K562 (cell line): ENCODE measurements around the gene PSMB11. TPM values are rescaled to one million over a fixed set of nuclear protein-coding genes. Genes with fewer than 3 reads are reported as not detected.
A peak's percentile ranks its signal among the peaks of the same experiment; 100 is the strongest.

Experiments used
- ARID3A ChIP-seq: IDR thresholded peaks from 2 replicates; pipeline ENCODE4 v1.6.1; 2012; ENCODE audit warnings: low read depth, low read length, improper control_type of control experiment, borderline replicate concordance
- DMBX1 ChIP-seq: fragments of 250-450 bp; sonication (Bioruptor Pico); IDR thresholded peaks from 2 replicates; pipeline ENCODE4 v1.8.0; 2022; ENCODE audit warnings: inconsistent platforms, mild to moderate bottlenecking, moderate library complexity, borderline replicate concordance
- ELF2 ChIP-seq: fragments of 250-450 bp; sonication (Bioruptor Pico); IDR thresholded peaks from 2 replicates; pipeline ENCODE4 v1.5.0; 2021; ENCODE audit warnings: mild to moderate bottlenecking
- FOXJ3 ChIP-seq: sonication (generic); formaldehyde crosslinking; IDR thresholded peaks from 2 replicates; pipeline ENCODE4 v1.4.0; 2020; ENCODE audit warnings: mild to moderate bottlenecking, missing genetic modification reagents
- KHSRP ChIP-seq: fragments of 450-650 bp; IDR thresholded peaks from 2 replicates; pipeline ENCODE4 v1.6.1; 2017
- NFIX ChIP-seq: fragments of 250-450 bp; sonication (Bioruptor Pico); IDR thresholded peaks from 2 replicates; pipeline ENCODE4 v1.4.0; 2020; ENCODE audit warnings: low read depth, mild to moderate bottlenecking, moderate library complexity
- NRF1 ChIP-seq, 2 experiments: fragments of 450-650 bp; IDR thresholded peaks in 1 of 2; conservative IDR thresholded peaks in 1 of 2; 2 replicates each; pipeline ENCODE4 v1.6.1; 2014; ENCODE audit warnings: mild to moderate bottlenecking in 2 of 2
- PKNOX1 ChIP-seq: fragments of 450-650 bp; IDR thresholded peaks from 2 replicates; pipeline ENCODE4 v1.6.1; 2016
- RAD21 ChIP-seq, 2 experiments: fragments of 250-450 bp in 1 of 2; fragments of 450-650 bp in 1 of 2; sonication (Bioruptor Pico) in 1 of 2; formaldehyde crosslinking in 1 of 2; IDR thresholded peaks in 1 of 2; conservative IDR thresholded peaks in 1 of 2; 2 replicates each; pipeline versions ENCODE4 v1.4.0 to v1.8.0; 2020 to 2022; ENCODE audit warnings: mild to moderate bottlenecking in 2 of 2, moderate library complexity in 1 of 2
- RCOR1 ChIP-seq, 2 experiments: IDR thresholded peaks; 2 replicates each; pipeline ENCODE4 v1.6.1; 2012; ENCODE audit warnings: low read depth in 2 of 2, low read length in 2 of 2, borderline replicate concordance in 1 of 2, improper control_type of control experiment in 1 of 2
- SMARCA5 ChIP-seq: fragments of 450-650 bp; IDR thresholded peaks from 2 replicates; pipeline ENCODE4 v1.6.1; 2016
- ZBTB8A ChIP-seq: fragments of 450-650 bp; IDR thresholded peaks from 2 replicates; pipeline ENCODE4 v1.6.1; 2018; ENCODE audit warnings: mild to moderate bottlenecking, moderate library complexity; ENCODE audit not compliant: partially characterized antibody
- ZEB2 ChIP-seq: fragments of 450-650 bp; IDR thresholded peaks from 2 replicates; pipeline ENCODE4 v1.6.1; 2016
- ZFP1 ChIP-seq: fragments of 450-650 bp; formaldehyde crosslinking; IDR thresholded peaks from 2 replicates; pipeline ENCODE4 v1.4.0; 2020; ENCODE audit warnings: mild to moderate bottlenecking, mixed read lengths
- ZNF217 ChIP-seq: sonication (generic); formaldehyde crosslinking; IDR thresholded peaks from 2 replicates; pipeline ENCODE4 v1.8.0; 2022; ENCODE audit warnings: mild to moderate bottlenecking, missing genetic modification reagents
- ZNF311 ChIP-seq: fragments of 250-450 bp; sonication (Bioruptor Pico); IDR thresholded peaks from 2 replicates; pipeline ENCODE4 v1.4.0; 2020; ENCODE audit warnings: mild to moderate bottlenecking, moderate library complexity
- ZNF354B ChIP-seq: fragments of 250-450 bp; sonication (Bioruptor Pico); IDR thresholded peaks from 2 replicates; pipeline ENCODE4 v1.4.0; 2020
- ZNF707 ChIP-seq: fragments of 250-450 bp; sonication (Bioruptor Pico); conservative IDR thresholded peaks from 2 replicates; pipeline ENCODE4 v1.8.0; 2022; ENCODE audit warnings: inconsistent platforms, mild to moderate bottlenecking, moderate library complexity
- ZNF75A ChIP-seq: fragments of 450-650 bp; formaldehyde crosslinking; IDR thresholded peaks from 2 replicates; pipeline ENCODE4 v1.4.0; 2020; ENCODE audit warnings: mild to moderate bottlenecking
- polyA plus RNA-seq, 8 experiments: library from polyadenylated mRNA; depleted of rRNA in 4 of 8; stranded (reverse) in 5 of 8; unstranded in 3 of 8; fragments of >200 nt; fragmentation: Nextera tagmentation in 2 of 8; fragmentation: Illumina TruSeq in 1 of 8; extraction: Ambion mirVana in 2 of 8; extraction: Trizol in 1 of 8; gene quantifications; 2 replicates each; pipeline versions ENCODE4 v1.2.1 to v1.2.3, GENCODE V29; 2011 to 2014; ENCODE audit warnings: inconsistent platforms in 1 of 8, missing spikeins in 1 of 8
- total RNA-seq, 7 experiments: library from RNA; depleted of rRNA in 6 of 7; stranded (reverse); fragments of >200 nt in 6 of 7; fragmentation: Illumina TruSeq in 2 of 7; extraction: Trizol in 2 of 7; gene quantifications; 2 replicates each; pipeline versions ENCODE4 v1.2.1 to v1.2.3, GENCODE V29; 2011 to 2021; ENCODE audit warnings: low replicate concordance in 1 of 7
- TF ChIP-seq, protein P1 (sequence below): fragments of 250-450 bp; sonication (Bioruptor Pico); IDR thresholded peaks from 2 replicates; pipeline ENCODE4 v1.5.0; 2020; ENCODE audit warnings: mild to moderate bottlenecking, borderline replicate concordance
- TF ChIP-seq, protein P2 (sequence below), 2 experiments: fragments of 450-650 bp in 1 of 2; IDR thresholded peaks; 2 replicates each; pipeline ENCODE4 v1.6.1; 2011 to 2017; ENCODE audit warnings: low read depth in 2 of 2, antibody characterized with exemption in 1 of 2, borderline replicate concordance in 1 of 2, low read length in 1 of 2, mild to moderate bottlenecking in 1 of 2, mixed read lengths in 1 of 2; ENCODE audit not compliant: control insufficient read depth in 1 of 2

Gene PSMB11
- total and polyA plus RNA-seq, 9 of the 15 experiments (the other 6 are each of a cell fraction or from before 2014, with no cell fraction given) = not detected

DNA sequence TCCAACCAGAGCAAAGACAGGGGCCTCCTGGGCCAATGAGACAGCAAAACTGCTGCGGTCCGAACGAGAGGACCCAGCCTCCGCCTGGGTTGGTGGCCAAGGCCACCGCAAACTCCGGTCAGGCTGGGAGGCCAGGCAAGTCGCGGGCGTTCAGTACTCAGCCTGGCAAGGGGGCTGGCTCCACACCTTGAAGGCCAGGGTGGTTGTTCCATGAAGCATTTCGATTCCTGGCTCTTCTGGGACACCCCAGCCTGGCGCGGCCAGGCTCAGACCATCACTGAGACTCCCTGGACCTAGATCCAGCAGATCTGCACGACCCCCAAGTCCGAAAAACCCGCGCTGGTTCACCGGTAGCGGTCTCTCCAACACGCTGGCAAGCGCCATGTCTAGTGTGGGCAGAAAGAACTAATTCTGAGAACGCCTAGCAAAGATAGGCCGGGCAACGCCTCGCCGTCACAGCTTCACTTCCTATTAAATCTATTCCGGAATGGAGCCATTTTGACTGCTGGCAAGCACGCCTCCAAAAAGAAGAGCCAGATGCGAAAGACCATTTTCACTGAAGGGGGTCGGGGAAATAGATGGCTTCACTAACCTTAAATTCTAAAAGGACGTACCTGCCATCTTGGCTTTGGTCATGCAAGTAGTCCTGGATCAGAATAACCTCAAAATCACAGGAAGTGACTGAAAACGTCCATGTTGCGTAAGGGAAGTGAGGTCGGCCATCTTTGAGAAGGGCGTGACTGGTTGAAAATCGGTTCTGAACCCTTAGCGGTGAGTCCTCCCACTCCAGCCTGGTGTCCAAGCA is 7.3 kb upstream of the PSMB11 start, which contains the start of gene PSMB5 (continued):
- TF ChIP-seq FOXJ3 (no peak), PKNOX1 (no peak; the same call in 1 of the 2 replicates), ZNF707 (CRISPR knock-in tag) (no peak), ZNF217 (CRISPR knock-in tag) (no peak), ZBTB8A (no peak), ZNF75A (CRISPR knock-in tag) (no peak), ZNF311 (no peak), NFIX (CRISPR knock-in tag) (no peak), DMBX1 (CRISPR knock-in tag) (peak; percentile 70; the same call in 1 of the 2 replicates), RCOR1 (IDR thresholded peaks at IDR 0.05; ENCODE audit: borderline replicate concordance in 1 of 2, low read depth in 2 of 2, low read length in 2 of 2) (peak in 1 of 2 experiments; percentile 64; a peak in 1 of 4 replicates), ELF2 (CRISPR knock-in tag) (no peak), ZEB2 (no peak), NRF1 (conservative IDR thresholded peaks at IDR 0.05 in 1 of 2, IDR thresholded peaks at IDR 0.05 in 1 of 2) (peak; percentile 31 to 60; a peak in 3 of 4 replicates), ZFP1 (no peak), SMARCA5 (no peak), RAD21 (CRISPR knock-in tag; conservative IDR thresholded peaks at IDR 0.05 in 1 of 2, IDR thresholded peaks at IDR 0.05 in 1 of 2) (no peak), ARID3A (no peak), KHSRP (no peak), ZNF354B (CRISPR knock-in tag) (no peak)
- TF ChIP-seq, protein P1, sequence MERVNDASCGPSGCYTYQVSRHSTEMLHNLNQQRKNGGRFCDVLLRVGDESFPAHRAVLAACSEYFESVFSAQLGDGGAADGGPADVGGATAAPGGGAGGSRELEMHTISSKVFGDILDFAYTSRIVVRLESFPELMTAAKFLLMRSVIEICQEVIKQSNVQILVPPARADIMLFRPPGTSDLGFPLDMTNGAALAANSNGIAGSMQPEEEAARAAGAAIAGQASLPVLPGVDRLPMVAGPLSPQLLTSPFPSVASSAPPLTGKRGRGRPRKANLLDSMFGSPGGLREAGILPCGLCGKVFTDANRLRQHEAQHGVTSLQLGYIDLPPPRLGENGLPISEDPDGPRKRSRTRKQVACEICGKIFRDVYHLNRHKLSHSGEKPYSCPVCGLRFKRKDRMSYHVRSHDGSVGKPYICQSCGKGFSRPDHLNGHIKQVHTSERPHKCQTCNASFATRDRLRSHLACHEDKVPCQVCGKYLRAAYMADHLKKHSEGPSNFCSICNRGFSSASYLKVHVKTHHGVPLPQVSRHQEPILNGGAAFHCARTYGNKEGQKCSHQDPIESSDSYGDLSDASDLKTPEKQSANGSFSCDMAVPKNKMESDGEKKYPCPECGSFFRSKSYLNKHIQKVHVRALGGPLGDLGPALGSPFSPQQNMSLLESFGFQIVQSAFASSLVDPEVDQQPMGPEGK (CRISPR knock-in tag) = no peak
- TF ChIP-seq, protein P2, sequence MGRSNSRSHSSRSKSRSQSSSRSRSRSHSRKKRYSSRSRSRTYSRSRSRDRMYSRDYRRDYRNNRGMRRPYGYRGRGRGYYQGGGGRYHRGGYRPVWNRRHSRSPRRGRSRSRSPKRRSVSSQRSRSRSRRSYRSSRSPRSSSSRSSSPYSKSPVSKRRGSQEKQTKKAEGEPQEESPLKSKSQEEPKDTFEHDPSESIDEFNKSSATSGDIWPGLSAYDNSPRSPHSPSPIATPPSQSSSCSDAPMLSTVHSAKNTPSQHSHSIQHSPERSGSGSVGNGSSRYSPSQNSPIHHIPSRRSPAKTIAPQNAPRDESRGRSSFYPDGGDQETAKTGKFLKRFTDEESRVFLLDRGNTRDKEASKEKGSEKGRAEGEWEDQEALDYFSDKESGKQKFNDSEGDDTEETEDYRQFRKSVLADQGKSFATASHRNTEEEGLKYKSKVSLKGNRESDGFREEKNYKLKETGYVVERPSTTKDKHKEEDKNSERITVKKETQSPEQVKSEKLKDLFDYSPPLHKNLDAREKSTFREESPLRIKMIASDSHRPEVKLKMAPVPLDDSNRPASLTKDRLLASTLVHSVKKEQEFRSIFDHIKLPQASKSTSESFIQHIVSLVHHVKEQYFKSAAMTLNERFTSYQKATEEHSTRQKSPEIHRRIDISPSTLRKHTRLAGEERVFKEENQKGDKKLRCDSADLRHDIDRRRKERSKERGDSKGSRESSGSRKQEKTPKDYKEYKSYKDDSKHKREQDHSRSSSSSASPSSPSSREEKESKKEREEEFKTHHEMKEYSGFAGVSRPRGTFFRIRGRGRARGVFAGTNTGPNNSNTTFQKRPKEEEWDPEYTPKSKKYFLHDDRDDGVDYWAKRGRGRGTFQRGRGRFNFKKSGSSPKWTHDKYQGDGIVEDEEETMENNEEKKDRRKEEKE (IDR thresholded peaks at IDR 0.05; ENCODE audit: borderline replicate concordance in 1 of 2, control insufficient read depth in 1 of 2, low read depth in 2 of 2, low read length in 1 of 2) = no peak
